Panc1 (cell line): Measurements from ENCODE around the gene MFAP3.

Experiments used
- CTCF ChIP-seq: fragments of 450-650 bp; IDR thresholded peaks from 2 replicates; pipeline ENCODE4 v1.5.1; 2017; ENCODE audit warnings: mild to moderate bottlenecking
- POLR2AphosphoS5 ChIP-seq: IDR thresholded peaks from 2 replicates; pipeline ENCODE4 v1.6.1; 2012; ENCODE audit warnings: mild to moderate bottlenecking, low read depth, low read length, moderate library complexity
- REST ChIP-seq, 2 experiments: IDR thresholded peaks; 2 replicates each; pipeline ENCODE4 v1.6.1; 2011 to 2012; ENCODE audit warnings: low read depth in 2 of 2, control low read depth in 1 of 2, low read length in 1 of 2, mild to moderate bottlenecking in 1 of 2, moderate library complexity in 1 of 2; ENCODE audit not compliant: insufficient read depth in 1 of 2

DNA sequence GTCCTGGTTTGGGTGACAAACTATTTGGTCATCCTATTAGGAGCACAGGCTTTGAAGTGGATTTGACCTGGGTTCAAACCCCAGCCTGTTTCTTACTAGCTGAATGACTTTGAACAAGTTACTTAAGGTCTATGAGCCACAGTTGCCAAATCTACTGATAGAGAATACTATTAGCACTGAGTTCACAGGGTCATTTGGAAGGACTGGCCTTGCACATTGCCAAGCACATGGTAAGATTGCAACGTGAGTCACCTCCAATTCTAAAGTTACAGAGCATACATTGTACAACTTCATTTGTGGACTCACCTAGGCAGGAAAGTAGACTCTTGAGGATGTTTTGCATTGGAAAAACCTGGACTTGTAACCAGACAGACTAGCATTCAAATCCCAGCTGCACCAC is 38.9 kb downstream of the MFAP3 start:
- TF ChIP-seq CTCF (no peak), REST (IDR thresholded peaks at IDR 0.05; ENCODE audit: insufficient read depth in 1 of 2, low read depth in 2 of 2, low read length in 1 of 2) (no peak), POLR2AphosphoS5 (no peak)
